MCF 10A (cell line): ENCODE measurements around the gene MUC4. TPM values are rescaled to one million over a fixed set of nuclear protein-coding genes. Genes with fewer than 3 reads are reported as not detected.
"Not testable (repeated sequence)": the region's sequence is repeated elsewhere in the genome, so short reads cannot be mapped to it uniquely, and the experiment has no call there.

ENCODE experiments used
- BruUV-seq: library from RNA; stranded (reverse); fragments of 400-500 nt; replicated peaks from 2 replicates; lab custom pipeline; 2021; lab: Mats Ljungman, UMichigan
- CTCF ChIA-PET: fragments of 300-600 bp; sonication (Branson Sonifier 250); formaldehyde crosslinking; extraction: SDS; loops from one replicate; lab custom pipeline; 2021; ENCODE audit warnings: antibody characterized with exemption, inconsistent platforms; lab: Yijun Ruan, JAX
- POLR2A ChIA-PET: fragments of 300-600, 350-650 bp; sonication (Branson Sonifier 250); formaldehyde crosslinking; extraction: SDS; loops from one replicate; lab custom pipeline; 2020; ENCODE audit warnings: antibody characterized with exemption, inconsistent platforms; lab: Yijun Ruan, JAX
- DNase-seq: peaks from one replicate; pipeline ENCODE4 v3.0.0-alpha.2; 2018; ENCODE audit not compliant: unreplicated experiment
- H3K27ac Mint-ChIP-seq: one replicate; pipeline ENCODE4 v1.8.0; 2022; ENCODE audit warnings: mild to moderate bottlenecking, low read depth, mixed read lengths; ENCODE audit not compliant: unreplicated experiment
- H3K27me3 Mint-ChIP-seq: one replicate; pipeline ENCODE4 v1.8.0; 2022; ENCODE audit warnings: mixed read lengths; ENCODE audit not compliant: insufficient read depth, unreplicated experiment
- H3K36me3 Mint-ChIP-seq: one replicate; pipeline ENCODE4 v1.8.0; 2022; ENCODE audit warnings: mild to moderate bottlenecking, moderate library complexity, mixed read lengths; ENCODE audit not compliant: insufficient read depth, unreplicated experiment
- H3K4me1 Mint-ChIP-seq: one replicate; pipeline ENCODE4 v1.8.0; 2022; ENCODE audit warnings: mixed read lengths; ENCODE audit not compliant: insufficient read depth, unreplicated experiment
- H3K4me3 Mint-ChIP-seq: one replicate; pipeline ENCODE4 v1.8.0; 2022; ENCODE audit warnings: mild to moderate bottlenecking, moderate library complexity, mixed read lengths; ENCODE audit not compliant: unreplicated experiment
- H3K9me3 Mint-ChIP-seq: one replicate; pipeline ENCODE4 v1.8.0; 2022; ENCODE audit warnings: mixed read lengths; ENCODE audit not compliant: unreplicated experiment
- intact Hi-C: fragments of 100-400 bp; cut with micrococcal nuclease; formaldehyde crosslinking; loops from 2 replicates; pipeline ENCODE4 v1.14.1; 2022
- total RNA-seq: library from RNA; stranded (reverse); gene quantifications from 2 replicates; pipeline ENCODE4 v1.2.3, GENCODE V29; 2022
- TF ChIP-seq, protein P1 (sequence below): fragments of 200-600 bp; IDR thresholded peaks from one replicate; pipeline ENCODE4 v1.8.0; 2022; ENCODE audit warnings: antibody characterized with exemption, mild to moderate bottlenecking; ENCODE audit not compliant: unreplicated experiment

The MUC4 gene
- total RNA-seq, 1 experiment from 2014 or later, result not detected

GRCh38 chr3:195732940-195733339 lies 78.8 kb downstream of the MUC4 start:
- CTCF ChIA-PET, result interaction anchor here (1.2 kb wide), 1 partner anchor 16 kb away, joined by 3 read pairs; no protein-coding TSS in a partner anchor
- peaks cover 54% of the 10 kb centered on the region for H3K27me3 Mint-ChIP-seq

DNA sequence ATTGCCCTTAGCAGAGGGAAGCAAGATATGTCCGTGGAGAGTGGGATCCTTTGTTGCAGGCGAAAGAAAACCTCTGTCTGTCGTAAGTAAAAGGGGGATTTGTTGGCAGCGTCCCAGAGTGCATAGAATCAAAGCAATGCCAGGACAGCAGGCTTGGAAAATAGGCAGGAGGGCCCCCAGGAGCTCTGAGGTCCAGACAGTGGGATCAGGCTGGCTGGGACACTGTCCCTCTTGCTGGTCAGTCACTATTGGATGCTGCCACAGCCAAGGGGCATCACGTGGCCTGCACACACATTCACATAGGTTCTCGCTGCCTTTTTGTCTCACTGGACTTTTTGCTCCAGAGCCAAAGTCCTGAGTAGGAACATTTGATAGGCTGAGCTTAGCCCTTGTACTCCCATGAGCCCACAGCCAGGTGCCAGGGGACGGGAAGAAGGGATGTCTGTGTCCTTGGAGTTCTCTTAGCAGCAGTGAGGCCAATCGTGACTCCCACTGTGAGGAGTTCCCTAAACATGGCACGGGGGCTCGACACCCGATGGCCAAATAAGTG lies 80.3 kb downstream of the MUC4 start:
- Mint-ChIP-seq H3K4me1 (no peaks in the 10 kb centered on the region), H3K27me3 (peaks cover 44% of the 10 kb centered on the region), H3K27ac (no peak overlapping the region), H3K36me3 (no peaks in the 10 kb centered on the region), H3K4me3 (no peak overlapping the region), H3K9me3 (no peaks in the 10 kb centered on the region)
- no peak for DNase-seq
- BruUV-seq, result no TSS peak
- intact Hi-C loops, result no loop called here
- ChIA-PET CTCF (interaction anchor here (0.6 kb wide), 1 partner anchor 1335 kb away, joined by 6 read pairs; no protein-coding TSS in a partner anchor), POLR2A (no interaction called here)
- TF ChIP-seq, protein P1, sequence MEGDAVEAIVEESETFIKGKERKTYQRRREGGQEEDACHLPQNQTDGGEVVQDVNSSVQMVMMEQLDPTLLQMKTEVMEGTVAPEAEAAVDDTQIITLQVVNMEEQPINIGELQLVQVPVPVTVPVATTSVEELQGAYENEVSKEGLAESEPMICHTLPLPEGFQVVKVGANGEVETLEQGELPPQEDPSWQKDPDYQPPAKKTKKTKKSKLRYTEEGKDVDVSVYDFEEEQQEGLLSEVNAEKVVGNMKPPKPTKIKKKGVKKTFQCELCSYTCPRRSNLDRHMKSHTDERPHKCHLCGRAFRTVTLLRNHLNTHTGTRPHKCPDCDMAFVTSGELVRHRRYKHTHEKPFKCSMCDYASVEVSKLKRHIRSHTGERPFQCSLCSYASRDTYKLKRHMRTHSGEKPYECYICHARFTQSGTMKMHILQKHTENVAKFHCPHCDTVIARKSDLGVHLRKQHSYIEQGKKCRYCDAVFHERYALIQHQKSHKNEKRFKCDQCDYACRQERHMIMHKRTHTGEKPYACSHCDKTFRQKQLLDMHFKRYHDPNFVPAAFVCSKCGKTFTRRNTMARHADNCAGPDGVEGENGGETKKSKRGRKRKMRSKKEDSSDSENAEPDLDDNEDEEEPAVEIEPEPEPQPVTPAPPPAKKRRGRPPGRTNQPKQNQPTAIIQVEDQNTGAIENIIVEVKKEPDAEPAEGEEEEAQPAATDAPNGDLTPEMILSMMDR, result no peak

More at GRCh38 chr3:195732940-195733339, 78.8 kb downstream of the MUC4 start:
- no peak overlapping the region for H3K4me3 Mint-ChIP-seq
- no TSS peak for BruUV-seq
- POLR2A ChIA-PET, result no interaction called here
- no peak for DNase-seq
- H3K4me1 Mint-ChIP-seq, result no peaks in the 10 kb centered on the region
- no peak overlapping the region for H3K27ac Mint-ChIP-seq
- H3K36me3 Mint-ChIP-seq, result no peaks in the 10 kb centered on the region
- intact Hi-C loops, result no loop called here
- TF ChIP-seq, protein P1, result no peak
- H3K9me3 Mint-ChIP-seq, result no peaks in the 10 kb centered on the region

DNA sequence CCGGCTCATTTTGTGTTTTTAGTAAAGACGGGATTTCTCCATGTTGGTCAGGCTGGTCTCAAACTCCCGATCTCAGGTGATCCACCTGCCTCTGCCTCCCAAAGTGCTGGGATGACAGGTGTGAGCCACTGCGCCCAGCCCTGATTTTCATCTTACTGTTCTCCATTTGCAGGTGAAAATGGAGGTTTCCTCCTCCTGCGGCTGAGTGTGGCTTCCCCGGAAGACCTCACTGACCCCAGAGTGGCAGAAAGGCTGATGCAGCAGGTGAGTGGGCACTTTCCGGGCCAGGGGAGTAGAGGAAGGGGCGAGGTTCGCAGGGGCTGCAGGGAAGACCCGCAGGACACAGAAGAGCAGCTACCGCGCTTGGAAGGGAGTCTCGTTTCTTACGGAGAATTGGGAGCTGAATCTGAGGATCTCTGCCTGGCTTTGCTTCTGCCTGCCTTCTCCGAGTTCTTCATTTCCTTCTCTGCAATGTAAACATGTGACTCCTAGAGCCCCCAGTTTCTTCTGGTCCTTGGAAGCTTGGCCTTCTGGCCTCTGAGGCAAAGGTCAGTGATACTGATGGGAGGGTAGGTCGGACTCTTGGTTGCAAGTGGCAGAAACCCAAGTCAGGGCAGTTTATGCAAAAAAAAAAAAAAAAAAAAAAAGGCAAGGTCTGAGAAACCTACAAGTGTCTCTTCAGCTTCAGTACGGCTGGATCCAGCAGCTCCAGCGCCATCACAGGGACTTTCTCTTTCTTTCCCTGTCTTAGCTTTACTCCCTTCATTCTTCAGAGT lies 82.1 kb downstream of the MUC4 start:
- no peak for DNase-seq
- no peaks in the 10 kb centered on the region for H3K9me3 Mint-ChIP-seq
- intact Hi-C loops, result no loop called here
- peaks cover 27% of the 10 kb centered on the region for H3K27me3 Mint-ChIP-seq
- BruUV-seq, result no TSS peak
- no peak overlapping the region for H3K4me3 Mint-ChIP-seq
- POLR2A ChIA-PET, result interaction anchor here (0.9 kb wide), 1 partner anchor 13 kb away, joined by 3 read pairs; no protein-coding TSS in a partner anchor
- no peaks in the 10 kb centered on the region for H3K36me3 Mint-ChIP-seq
- H3K27ac Mint-ChIP-seq, result no peak overlapping the region
- TF ChIP-seq, protein P1, result no peak
- H3K4me1 Mint-ChIP-seq, result no peaks in the 10 kb centered on the region
- CTCF ChIA-PET, result interaction anchor here (0.7 kb wide), 1 partner anchor 10 kb away, joined by 3 read pairs; no protein-coding TSS in a partner anchor

DNA sequence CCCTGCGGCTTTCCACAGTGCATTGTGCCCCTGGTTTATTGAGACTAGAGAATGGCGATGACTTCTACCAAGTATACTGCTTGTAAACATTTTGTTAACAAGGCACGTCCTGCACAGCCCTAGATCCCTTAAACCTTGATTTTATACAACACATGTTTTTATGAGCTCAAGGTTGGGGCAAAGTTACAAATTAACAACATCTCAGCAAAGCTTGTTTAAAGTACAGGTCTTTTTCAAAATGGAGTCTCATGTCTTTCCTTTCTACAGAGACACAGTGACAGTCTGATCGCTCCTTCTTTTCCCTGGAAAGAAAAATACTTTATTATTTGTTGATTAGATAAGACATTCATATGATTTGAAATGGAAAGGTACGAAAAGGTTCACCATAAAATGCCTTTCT lies 82.9 kb downstream of the MUC4 start:
- intact Hi-C loops, H3K36me3 Mint-ChIP-seq, BruUV-seq, DNase-seq, POLR2A ChIA-PET, H3K27ac Mint-ChIP-seq, H3K4me1 Mint-ChIP-seq, H3K4me3 Mint-ChIP-seq, H3K9me3 Mint-ChIP-seq: not testable (repeated sequence)
- CTCF ChIA-PET, result interaction anchor here (0.7 kb wide), 1 partner anchor 271 kb away, joined by 3 read pairs; no protein-coding TSS in a partner anchor
- H3K27me3 Mint-ChIP-seq, result peaks cover 26% of the 10 kb centered on the region
